Kidney (tissue), 22 donors: Measurements from ENCODE around the gene SMAD3. TPM values are rescaled to one million over a fixed set of nuclear protein-coding genes. Genes with fewer than 3 reads are reported as not detected.

Experiments used
- DNase-seq, 5 donors: peaks; one replicate each; pipeline ENCODE4 v3.0.0-alpha.2; 2013 to 2020
- FAIRE-seq: peaks from 2 replicates; lab custom pipeline; 2012; peaks lifted over from hg19 to GRCh38; lab: Jason Lieb, UNC
- H3K27ac ChIP-seq, 2 donors: one replicate each; pipeline ENCODE4 v1.7.0; 2013; ENCODE audit warnings: low read depth in 2 of 2, low read length in 2 of 2, inconsistent platforms in 1 of 2
- H3K27me3 ChIP-seq: one replicate; pipeline ENCODE4 v1.7.1; 2013; ENCODE audit warnings: low read length, inconsistent platforms; ENCODE audit not compliant: control insufficient read depth, insufficient read depth
- H3K36me3 ChIP-seq, 3 donors: one replicate each; pipeline versions ENCODE4 v1.7.0 to v1.7.1; 2013; ENCODE audit warnings: low read length in 3 of 3, control low read depth in 1 of 3, inconsistent platforms in 1 of 3; ENCODE audit not compliant: insufficient read depth in 3 of 3, control insufficient read depth in 2 of 3
- H3K4me1 ChIP-seq, 3 donors: one replicate each; pipeline versions ENCODE4 v1.7.0 to v1.7.1; 2013; ENCODE audit warnings: low read length in 3 of 3, inconsistent platforms in 1 of 3, low read depth in 1 of 3; ENCODE audit not compliant: control insufficient read depth in 2 of 3, insufficient read depth in 2 of 3
- H3K4me3 ChIP-seq, 3 donors: one replicate each; pipeline versions ENCODE4 v1.7.0 to v1.8.1; 2013; ENCODE audit warnings: low read length in 3 of 3, control low read depth in 1 of 3, inconsistent platforms in 1 of 3
- H3K9ac ChIP-seq, 3 donors: one replicate each; pipeline versions ENCODE4 v1.7.0 to v1.7.1; 2013; ENCODE audit warnings: low read length in 3 of 3, control low read depth in 1 of 3, inconsistent platforms in 1 of 3
- H3K9me3 ChIP-seq, 3 donors: one replicate each; pipeline versions ENCODE4 v1.7.0 to v1.7.1; 2013; ENCODE audit warnings: low read length in 3 of 3, control low read depth in 1 of 3, inconsistent platforms in 1 of 3; ENCODE audit not compliant: control insufficient read depth in 2 of 3, insufficient read depth in 1 of 3
- intact Hi-C: fragments of 100-400 bp; cut with DNase I; formaldehyde crosslinking; loops from one replicate; pipeline ENCODE4 v1.11.1; 2022
- long read RNA-seq, 10 donors: library from polyadenylated mRNA in 1 of 10; unstranded in 1 of 10; transcript quantifications; one replicate each; pipeline ENCODE4 v2.0.0 and lab custom pipeline, GENCODE V29; 2021 to 2026
- polyA plus RNA-seq: library from polyadenylated mRNA; stranded (reverse); fragments of 350-450 nt; fragmentation: Illumina TruSeq; extraction: RNeasy Lipid Tissue Mini Kit (QIAGEN cat#74804); gene quantifications from one replicate; pipeline ENCODE4 v1.2.3, GENCODE V29; 2014; ENCODE audit warnings: low read depth, low replicate concordance; ENCODE audit not compliant: insufficient read depth
- total RNA-seq: library from RNA; stranded (reverse); fragmentation: NEBNext Ultra II Directional; extraction: Animal tissue kit (Norgen Biotek cat#: 25700); gene quantifications from one replicate; pipeline ENCODE4 v1.2.1, GENCODE V29; 2021
- TF ChIP-seq, protein P1 (sequence below): IDR thresholded peaks from 3 replicates; pipeline ENCODE4 v1.5.1; 2012; ENCODE audit warnings: mild to moderate bottlenecking, moderate library complexity, borderline replicate concordance; ENCODE audit not compliant: insufficient read depth; ENCODE audit errors: extremely low read depth
- donor health status: control.
- donor health status: control.
- donor health status: control.
- donor health status: control.
- donor health status: control.
- donor health status: DM: yes; HTN: yes; CAD: no.
- donor health status: Normal renal cell carcinoma (clear cell type).

SMAD3 gene
- 58.2 TPM for total RNA-seq
- polyA plus RNA-seq, result 10.1 TPM
- long read RNA-seq, donor 1, full-length matches to known transcripts, result 5 of 5 reads
- long read RNA-seq, donor 1, partial matches to known transcripts, result 0 of 5 reads
- long read RNA-seq, donor 1, other reads (novel, unspliced or antisense), result 0 of 5 reads
- long read RNA-seq, donor 2, full-length matches to known transcripts, result 9 of 9 reads
- long read RNA-seq, donor 2, partial matches to known transcripts, result 0 of 9 reads
- long read RNA-seq, donor 2, other reads (novel, unspliced or antisense), result 0 of 9 reads
- long read RNA-seq, donor 3, full-length matches to known transcripts, result 13 of 18 reads
- long read RNA-seq, donor 3, partial matches to known transcripts, result 5 of 18 reads
- long read RNA-seq, donor 3, other reads (novel, unspliced or antisense), result 0 of 18 reads
- long read RNA-seq, donor 4, full-length matches to known transcripts, result 4 of 51 reads
- long read RNA-seq, donor 4, partial matches to known transcripts, result 36 of 51 reads
- long read RNA-seq, donor 4, other reads (novel, unspliced or antisense), result 11 of 51 reads
- long read RNA-seq, donor 5, result 0 reads
- long read RNA-seq, donor 6, full-length matches to known transcripts, result 1 of 1 reads
- long read RNA-seq, donor 6, partial matches to known transcripts, result 0 of 1 reads
- long read RNA-seq, donor 6, other reads (novel, unspliced or antisense), result 0 of 1 reads
- long read RNA-seq, donor 7, full-length matches to known transcripts, result 3 of 26 reads
- long read RNA-seq, donor 7, partial matches to known transcripts, result 8 of 26 reads
- long read RNA-seq, donor 7, other reads (novel, unspliced or antisense), result 15 of 26 reads
- long read RNA-seq, donor 8, full-length matches to known transcripts, result 7 of 13 reads
- long read RNA-seq, donor 8, partial matches to known transcripts, result 6 of 13 reads
- long read RNA-seq, donor 8, other reads (novel, unspliced or antisense), result 0 of 13 reads
- long read RNA-seq, donor 9, full-length matches to known transcripts, result 2 of 2 reads
- long read RNA-seq, donor 9, partial matches to known transcripts, result 0 of 2 reads
- long read RNA-seq, donor 9, other reads (novel, unspliced or antisense), result 0 of 2 reads
- long read RNA-seq, donor 10, full-length matches to known transcripts, result 5 of 72 reads
- long read RNA-seq, donor 10, partial matches to known transcripts, result 67 of 72 reads
- long read RNA-seq, donor 10, other reads (novel, unspliced or antisense), result 0 of 72 reads

DNA sequence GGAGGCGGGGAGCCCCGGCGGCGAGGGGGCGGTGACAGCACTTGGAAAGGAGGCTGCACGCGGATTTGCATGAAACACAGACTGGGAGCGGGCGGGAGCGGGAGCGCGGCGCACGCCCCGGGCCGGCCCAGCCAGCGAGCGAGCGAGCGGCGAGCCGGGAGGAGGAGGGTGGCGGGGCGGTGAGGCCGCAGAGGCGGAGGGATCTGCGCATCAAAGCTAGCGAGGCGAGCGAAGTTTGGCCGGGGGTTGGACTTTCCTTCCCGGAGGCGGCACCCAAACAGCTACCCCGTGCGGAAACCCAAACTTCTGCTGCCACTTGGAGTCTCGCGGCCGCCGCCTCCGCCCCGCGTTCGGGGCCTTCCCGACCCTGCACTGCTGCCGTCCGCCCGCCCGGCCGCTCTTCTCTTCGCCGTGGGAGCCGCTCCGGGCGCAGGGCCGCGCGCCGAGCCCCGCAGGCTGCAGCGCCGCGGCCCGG lies at the start of gene SMAD3:
Gene SMAD3 (plus strand): TSS at position 72 of the 475 bp plus-strand sequence. CDS start 553 bp downstream, outside the sequence.
- H3K27ac ChIP-seq, result peak within 1 kb of the TSS; percentile 74 to 82
- H3K4me1 ChIP-seq, result peaks cover 2 to 37% (median 36%) of the 10 kb centered on the region in 3 donors
- no peak for FAIRE-seq

GRCh38 chr15:67017311-67017710 lies 48.1 kb upstream of the SMAD3 start:
- Histone ChIP-seq H3K27me3 (no peaks in the 10 kb centered on the region), H3K9me3 (no peaks in the 10 kb centered on the region), H3K4me1 (no peaks in the 10 kb centered on the region), H3K36me3 (no peaks in the 10 kb centered on the region), H3K4me3 (no peak overlapping the region), H3K9ac (no peak overlapping the region), H3K27ac (no peak overlapping the region)
- no peak for FAIRE-seq
- TF ChIP-seq, protein P1, sequence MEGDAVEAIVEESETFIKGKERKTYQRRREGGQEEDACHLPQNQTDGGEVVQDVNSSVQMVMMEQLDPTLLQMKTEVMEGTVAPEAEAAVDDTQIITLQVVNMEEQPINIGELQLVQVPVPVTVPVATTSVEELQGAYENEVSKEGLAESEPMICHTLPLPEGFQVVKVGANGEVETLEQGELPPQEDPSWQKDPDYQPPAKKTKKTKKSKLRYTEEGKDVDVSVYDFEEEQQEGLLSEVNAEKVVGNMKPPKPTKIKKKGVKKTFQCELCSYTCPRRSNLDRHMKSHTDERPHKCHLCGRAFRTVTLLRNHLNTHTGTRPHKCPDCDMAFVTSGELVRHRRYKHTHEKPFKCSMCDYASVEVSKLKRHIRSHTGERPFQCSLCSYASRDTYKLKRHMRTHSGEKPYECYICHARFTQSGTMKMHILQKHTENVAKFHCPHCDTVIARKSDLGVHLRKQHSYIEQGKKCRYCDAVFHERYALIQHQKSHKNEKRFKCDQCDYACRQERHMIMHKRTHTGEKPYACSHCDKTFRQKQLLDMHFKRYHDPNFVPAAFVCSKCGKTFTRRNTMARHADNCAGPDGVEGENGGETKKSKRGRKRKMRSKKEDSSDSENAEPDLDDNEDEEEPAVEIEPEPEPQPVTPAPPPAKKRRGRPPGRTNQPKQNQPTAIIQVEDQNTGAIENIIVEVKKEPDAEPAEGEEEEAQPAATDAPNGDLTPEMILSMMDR, result no peak
- DNase-seq, result no peak
- intact Hi-C loops, result no loop called here

More for the DNA sequence above, at the start of gene SMAD3:
- peak; percentile 94 to 97 (median 96) for DNase-seq
- Histone ChIP-seq H3K9ac (peak within 1 kb of the TSS; percentile 28 to 94 (median 78)), H3K4me3 (peak within 1 kb of the TSS; percentile 60 to 90 (median 85)), H3K36me3 (no peaks in the 10 kb centered on the region), H3K27me3 (no peaks in the 10 kb centered on the region), H3K9me3 (no peaks in the 10 kb centered on the region)
- TF ChIP-seq, protein P1, result no peak
- intact Hi-C loops, result no loop called here

DNA sequence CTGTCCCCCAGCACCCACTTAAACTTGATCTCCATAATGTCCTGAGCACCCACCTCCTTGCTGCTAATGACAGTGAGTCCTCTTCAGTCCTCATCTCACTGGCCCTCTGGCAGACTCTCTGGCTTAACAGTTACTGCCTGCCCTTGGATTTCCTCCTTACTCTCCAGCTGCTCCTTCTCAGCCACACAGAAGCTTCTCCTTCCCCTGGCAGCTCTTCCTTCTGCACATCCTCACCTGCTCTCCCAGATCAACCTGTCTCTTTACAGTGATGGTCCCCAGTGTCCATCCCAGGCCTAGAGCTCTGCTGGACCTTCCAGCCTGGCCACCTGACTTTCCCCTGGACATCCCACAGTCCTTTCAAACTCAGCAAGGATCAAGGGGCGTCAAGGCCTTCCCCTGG lies 47.4 kb upstream of the SMAD3 start:
- Histone ChIP-seq H3K9me3 (no peaks in the 10 kb centered on the region), H3K27ac (no peak overlapping the region), H3K4me3 (no peak overlapping the region), H3K27me3 (no peaks in the 10 kb centered on the region), H3K36me3 (no peaks in the 10 kb centered on the region), H3K4me1 (no peaks in the 10 kb centered on the region), H3K9ac (no peak overlapping the region)
- TF ChIP-seq, protein P1, result no peak
- FAIRE-seq, result no peak
- intact Hi-C loops, result no loop called here
- no peak for DNase-seq
